Measurements from ENCODE around the gene MARK2. TPM values are rescaled to one million over a fixed set of nuclear protein-coding genes. Genes with fewer than 3 reads are reported as not detected.
"Not testable (repeated sequence)": the region's sequence is repeated elsewhere in the genome, so short reads cannot be mapped to it uniquely, and the experiment has no call there.

The MARK2 gene
- 14.8 TPM in 2 replicates for total RNA-seq (2014; rRNA removed; shearing (Covaris generic))

DNA sequence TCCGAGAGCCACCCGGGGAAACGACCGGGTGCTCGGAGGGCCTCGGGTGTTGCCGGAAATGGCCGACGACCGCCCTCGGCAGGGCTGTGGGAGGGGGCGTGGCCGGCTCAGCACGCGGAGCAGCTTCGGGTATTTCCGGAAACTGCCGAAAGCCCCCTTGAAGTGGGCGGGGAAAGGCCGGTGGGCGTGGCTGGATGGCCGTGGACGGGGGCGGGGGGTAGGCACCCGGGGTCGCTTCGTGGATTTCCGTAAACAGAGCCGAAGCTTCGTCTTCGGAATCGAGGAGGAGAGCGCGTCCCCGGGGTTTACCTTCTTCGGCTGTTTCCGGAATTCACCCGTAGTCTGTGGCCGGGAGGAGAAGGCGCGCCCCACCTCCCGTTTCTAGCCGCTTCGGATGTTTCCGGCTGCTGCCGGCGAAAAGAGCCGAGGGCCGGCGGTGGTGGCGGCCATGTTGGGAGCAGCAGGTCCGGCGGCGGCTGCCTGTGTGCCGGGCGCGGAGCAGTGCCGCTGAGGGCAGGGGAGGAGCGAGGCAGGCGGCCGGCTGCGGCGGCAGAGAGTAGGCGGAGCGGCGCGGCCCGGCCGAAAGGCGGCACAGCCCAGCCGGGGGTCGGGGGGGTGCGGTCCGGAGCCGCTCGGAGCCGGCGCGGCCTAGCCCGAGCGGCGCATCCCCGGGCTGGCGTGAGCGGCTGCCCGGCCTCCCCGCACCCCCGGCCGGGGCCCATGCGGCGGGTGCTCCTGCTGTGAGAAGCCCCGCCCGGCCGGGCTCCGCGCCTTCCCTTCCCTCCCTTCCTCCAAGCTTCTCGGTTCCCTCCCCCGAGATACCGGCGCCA, at the start of gene MARK2:
MARK2 (plus strand) TSS at position 433 of the 830 bp plus-strand sequence; CDS start at position 830, 397 bp downstream.
- DNase-seq (ENCODE audit: low spot score) = peak; percentile 93

DNA sequence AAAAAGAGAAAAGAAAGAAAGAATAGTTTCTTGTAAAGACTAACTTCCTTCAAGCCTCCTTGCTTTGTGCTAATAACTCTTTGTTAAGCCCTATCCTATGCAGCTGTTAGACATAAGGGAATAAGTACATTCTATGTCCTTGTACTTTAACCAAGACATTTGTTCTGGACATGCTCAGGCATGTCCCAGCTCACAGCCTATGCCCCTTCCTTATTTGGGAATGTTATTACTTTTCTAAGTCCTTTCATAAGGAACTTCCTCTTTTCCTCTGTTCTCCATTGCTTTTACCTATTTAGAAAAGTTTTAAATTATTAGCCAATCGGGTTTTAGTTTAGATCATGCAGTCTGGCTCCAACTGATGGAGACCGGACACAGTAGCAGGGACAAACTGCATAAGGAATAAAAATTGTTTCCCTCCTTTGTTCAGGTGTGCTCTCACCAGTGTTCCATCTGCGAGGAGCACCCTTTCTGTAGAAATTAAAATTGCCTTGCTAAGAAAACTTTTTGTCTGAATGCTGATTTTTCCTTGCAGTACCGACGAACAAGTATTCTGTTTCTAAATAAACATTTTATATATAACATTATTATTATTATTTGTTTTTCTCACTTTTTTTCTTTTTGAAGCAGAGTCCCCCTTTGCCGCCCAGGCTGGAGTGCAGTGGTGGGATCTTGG, 47.3 kb upstream of the MARK2 start:
- no peak for DNase-seq (ENCODE audit: low spot score)

DNA sequence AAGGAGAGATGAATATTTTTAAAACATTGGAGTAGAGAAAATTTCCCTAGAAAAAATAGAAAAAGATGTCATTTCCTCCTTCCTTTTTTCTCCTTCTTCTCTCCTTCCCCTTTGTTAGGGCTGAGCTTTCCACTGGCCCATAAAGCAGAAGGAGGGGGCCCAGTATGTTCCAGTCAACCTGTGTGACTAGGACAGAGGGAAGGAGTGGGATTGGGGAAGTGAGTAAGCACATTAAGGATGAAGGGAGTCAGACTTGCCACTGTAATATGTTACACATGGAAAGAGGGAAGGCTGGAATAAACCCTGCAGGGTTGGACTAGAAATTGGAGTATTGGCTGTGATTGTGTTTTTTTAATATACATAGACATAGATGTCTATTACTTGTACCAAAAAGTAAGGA, 45.7 kb upstream of the MARK2 start:
- DNase-seq (ENCODE audit: low spot score) = no peak

DNA sequence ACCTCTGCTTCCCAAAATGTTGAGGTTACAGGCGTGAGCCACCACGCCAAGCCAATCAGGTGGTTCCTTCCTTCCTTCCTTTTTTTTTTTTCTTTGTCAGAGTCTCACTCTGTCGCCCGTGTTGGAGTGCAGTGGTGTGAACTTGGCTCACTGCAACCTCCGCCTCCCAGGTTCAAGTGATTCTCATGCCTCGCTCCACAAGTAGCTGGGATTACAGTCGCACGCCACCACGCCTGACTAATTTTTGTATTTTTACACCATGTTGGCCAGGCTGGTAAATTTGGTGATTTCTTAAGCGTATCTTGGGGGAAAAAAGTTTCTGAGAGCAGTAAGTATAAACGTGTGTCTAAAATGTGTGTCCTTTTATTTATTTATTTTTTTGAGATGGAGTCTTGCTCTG, 43.8 kb upstream of the MARK2 start:
- DNase-seq (ENCODE audit: low spot score) = no peak

DNA sequence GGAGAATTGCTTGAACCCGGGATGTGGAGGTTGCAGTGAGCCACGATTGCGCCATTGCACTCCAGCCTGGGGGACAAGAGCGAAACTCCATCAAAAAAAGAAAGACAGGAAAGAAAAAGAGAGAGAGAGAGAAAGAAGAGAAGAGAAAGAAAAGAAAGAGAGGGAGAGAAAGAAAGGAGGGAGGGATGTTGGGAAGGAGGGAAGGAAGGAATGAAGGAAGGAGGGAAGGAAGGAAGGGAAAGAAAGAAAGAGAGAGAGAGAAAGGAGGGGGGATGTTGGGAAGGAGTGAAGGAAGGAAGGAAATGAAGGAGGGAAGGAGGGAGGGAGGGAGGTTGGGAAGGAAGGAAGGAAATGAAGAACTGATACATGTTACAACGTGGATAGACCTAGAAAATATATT, 38.0 kb upstream of the MARK2 start:
- DNase-seq (ENCODE audit: low spot score) = no peak

DNA sequence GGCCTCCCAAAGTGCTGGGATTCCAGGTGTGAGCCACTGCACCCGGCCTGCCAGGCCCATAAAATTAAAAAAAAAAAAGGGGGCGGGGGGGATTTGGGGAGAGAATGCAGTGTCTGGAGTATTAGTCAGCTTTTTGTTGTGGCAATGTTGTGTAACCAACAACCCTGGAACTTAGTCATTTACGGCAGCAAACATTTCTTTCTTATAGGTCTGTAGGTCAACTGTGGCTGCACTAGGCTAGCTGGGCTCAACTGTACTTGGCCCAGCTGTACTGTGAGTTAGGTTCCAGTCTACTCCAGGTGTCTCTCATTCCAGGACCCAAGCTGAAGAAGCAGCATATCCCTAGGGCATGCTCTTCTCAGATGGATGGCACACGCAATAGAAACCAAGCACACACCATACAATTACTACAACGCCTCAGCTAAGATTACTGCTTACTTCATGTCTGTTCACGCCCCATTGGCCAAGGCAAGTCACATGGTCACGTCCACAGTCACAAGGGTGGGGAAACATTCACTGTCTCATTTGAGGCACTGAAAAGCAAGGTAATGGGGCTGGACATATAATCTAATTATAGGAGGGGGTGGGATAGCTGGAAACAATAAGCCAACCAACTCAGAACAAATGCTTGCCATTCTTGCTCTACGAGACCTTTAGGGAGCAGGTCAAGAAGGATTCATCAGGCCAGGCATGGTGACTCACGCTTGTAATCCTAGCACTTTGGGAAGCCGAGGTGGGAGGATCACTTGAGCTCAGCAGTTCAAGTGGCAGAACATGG, 36.1 kb upstream of the MARK2 start:
- DNase-seq (ENCODE audit: low spot score) = peak; percentile 46

DNA sequence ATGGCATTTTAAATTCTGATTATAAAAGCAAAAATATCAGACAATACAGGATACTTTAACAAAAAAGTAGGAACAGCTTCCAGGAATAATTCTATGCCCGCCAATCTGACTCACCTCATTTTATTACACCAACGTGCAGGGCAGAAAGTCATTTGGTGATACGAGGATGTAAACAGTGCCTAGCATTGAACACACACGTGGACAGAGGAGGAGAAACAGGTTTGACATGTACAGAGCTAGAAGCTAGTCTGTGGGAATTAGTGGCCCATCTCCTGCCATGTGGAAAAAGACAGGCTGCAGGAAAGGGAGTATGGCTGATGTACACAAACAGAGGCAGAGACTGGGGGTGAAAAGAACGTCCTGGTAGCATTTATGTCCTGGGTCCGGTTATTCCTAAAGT, 34.7 kb upstream of the MARK2 start:
- DNase-seq (ENCODE audit: low spot score) = no peak

DNA sequence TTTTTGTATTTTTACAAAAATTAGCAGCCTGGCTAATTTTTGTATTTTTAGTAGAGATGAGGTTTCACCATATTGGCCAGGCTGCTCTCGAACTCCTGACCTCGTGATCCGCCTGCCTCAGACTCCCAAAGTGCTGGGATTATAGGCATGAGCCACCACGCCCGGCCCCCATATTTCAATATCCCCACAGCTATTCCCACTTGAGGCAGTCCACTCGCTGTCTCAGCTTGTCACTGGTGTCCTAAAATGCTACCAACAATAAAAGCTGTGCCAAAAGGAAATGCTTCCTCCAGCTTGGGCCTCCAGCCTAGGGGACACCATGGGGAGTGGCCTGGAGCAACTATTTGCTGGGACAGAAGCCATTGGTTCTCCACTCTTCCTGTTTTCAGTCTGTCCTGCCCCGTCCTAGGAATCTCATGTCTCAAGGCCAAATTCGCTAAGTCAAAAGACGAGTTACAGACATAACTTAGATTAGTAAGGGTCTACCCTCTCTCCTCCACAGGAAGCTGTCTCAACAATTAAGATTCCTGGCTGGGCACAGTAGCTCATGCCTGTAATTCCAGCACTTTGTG, 33.0 kb upstream of the MARK2 start:
- peak; percentile 21 for DNase-seq (ENCODE audit: low spot score)

DNA sequence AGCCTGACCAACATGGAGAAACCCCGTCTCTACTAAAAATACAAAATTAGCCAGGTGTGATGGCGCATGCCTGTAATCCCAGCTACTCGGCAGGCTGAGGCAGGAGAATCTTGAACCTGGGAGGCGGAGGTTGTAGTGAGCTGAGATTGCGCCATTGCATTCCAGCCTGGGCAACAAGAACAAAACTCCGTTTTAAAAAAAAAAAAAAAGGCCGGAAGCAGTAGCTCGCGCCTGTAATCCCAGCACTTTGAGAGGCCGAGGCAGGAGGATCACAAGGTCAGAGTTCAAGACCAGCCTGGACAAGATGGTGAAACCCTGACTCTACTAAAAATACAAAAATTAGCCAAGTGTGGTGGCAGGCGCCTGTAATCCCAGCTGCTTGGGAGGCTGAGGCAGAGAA, 28.5 kb upstream of the MARK2 start:
- not testable (repeated sequence) for DNase-seq (ENCODE audit: low spot score)

DNA sequence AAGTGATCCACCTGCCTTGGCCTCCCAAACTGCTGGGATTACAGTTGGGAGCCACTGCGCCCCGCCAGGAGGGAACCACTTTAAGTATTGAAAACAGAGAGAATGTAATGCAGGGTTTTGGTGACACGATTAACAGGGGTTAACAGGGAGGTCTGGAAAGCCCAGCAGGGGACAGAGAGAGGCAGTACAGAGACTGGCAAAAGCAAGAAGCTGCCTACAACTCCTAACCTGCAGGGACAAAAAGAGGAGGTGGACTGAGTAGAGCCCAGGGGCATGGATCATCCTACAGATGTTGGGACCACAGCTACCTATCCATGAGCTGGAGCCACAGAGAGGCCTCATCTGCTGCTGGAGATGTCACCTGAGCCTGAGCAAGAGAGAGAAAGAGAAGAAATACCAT, 27.4 kb upstream of the MARK2 start:
- DNase-seq (ENCODE audit: low spot score) = no peak

DNA sequence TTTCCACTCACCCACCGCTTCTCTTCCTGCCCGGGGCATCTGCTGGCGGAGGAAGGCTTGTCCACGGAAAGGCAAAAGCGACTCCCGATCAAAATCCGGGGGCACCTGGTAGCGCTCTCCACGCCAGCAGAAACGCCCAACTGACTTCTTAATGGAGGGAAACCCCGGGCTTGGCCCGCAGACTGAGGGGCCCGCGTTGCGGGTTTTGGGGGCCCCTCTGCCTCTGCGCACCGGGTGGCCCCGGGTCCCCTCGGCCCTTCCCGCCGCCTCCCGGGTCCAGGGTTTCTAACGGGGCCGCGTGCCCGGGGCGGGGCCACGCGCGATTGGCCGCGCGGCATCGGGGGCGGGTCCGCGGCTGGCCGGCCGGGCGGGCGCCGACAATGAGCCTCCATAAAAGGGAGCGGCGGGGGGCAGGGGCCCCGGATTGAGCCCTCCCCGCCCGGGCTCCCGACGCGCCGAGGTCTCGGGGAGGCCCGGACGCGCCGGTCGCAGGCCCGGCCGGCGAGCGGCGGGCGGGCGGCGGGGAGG, 25.8 kb upstream of the MARK2 start, which contains the start of gene SPINDOC:
SPINDOC (plus strand) TSS at position 422 of the 528 bp plus-strand sequence. CDS start 231 bp downstream, outside the sequence.
- peak; percentile 35 for DNase-seq (ENCODE audit: low spot score)

DNA sequence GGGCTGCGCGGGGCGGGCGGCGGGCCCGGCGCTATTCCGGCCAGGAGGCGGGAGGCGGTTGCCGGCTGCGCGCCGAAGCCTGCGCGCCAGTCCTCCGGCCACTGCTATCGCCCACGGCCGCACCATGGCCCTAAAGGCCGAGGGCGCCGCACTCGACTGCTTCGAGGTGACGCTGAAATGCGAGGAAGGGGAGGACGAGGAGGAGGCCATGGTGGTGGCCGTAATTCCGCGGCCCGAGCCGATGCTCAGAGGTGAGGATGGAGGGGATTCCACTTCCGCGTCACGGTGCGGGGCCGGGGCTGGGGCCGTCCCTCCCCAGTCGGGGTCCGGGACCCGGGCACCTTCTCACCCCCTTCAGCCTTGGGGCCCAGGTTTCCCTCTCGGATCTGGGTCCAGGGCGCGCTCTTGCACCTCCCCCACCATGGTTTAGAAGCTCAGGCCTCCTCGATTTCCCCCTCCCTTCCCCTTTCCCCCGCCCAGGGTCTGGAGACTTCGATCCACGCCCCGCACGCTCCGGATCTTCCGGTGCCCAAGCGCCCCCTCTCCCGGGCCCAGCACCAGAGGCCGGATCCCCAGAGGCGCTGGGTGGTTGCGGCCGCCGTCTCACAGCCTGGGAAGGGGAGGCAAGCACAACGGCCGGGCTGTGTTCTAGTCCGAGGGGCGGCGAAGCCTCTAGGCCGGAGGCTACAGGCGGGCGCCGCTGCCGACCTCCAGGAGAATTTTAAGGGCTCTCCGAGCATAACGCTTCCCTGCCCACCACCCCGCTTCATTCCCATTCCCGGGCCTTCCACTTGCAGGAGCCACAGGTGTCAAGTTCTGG, 25.1 kb upstream of the MARK2 start:
- peak; percentile 23 for DNase-seq (ENCODE audit: low spot score)

DNA sequence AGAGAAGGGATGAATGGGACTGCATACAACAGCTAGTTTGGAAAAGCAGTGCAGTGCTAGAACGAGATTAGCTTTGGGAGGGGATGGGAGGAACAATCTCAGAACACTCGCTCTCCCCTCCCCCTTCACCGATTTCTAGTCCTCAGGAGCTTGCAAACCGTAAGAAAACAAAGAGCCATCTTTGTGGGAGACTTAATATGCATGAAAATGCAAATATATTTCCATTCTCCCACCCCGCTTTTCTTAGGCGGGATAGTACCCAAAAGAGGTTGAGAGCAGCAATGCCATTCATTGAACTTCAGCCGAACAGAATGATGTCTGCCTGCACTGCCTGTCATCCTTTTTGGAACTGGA, 24.6 kb upstream of the MARK2 start:
- DNase-seq (ENCODE audit: low spot score) = no peak

DNA sequence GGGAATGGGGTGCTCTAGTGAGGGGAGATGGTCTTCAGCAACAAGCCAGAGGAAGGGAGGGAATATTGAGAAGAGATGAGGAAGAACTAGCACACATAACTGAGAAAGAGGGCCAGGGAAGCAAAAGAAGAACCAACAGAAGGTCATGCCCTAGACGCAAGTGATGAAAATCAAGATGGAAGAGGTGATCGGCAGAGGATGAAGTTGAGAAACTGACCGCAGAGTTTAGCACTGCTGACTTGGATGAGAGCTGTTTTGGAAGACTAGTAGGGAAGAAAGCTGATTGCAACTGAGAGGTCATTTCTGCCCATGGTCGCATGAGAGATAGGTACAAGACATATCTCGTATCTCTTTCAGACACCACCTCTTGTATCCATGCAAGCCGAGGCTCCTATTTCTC, 22.7 kb upstream of the MARK2 start:
- no peak for DNase-seq (ENCODE audit: low spot score)

DNA sequence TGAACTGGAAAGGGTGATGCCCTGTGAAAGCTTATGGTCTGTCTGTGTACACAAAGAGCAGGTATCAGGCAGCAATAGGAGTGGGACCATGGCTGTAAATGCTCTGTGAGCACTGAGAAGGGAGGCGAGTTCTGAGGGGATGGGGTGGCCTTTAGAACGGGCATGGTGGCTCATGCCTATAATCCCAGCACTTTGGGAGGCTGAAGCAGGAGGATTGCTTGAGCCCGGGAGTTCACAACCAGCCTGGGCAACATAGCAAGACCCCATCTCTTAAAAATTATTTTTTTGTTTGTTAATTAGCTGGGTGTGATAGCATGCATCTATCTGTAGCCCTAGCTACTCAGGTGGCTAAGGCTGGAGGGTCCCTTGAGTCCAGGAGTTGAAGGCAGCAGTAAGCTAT, 22.2 kb upstream of the MARK2 start:
- DNase-seq (ENCODE audit: low spot score) = no peak

DNA sequence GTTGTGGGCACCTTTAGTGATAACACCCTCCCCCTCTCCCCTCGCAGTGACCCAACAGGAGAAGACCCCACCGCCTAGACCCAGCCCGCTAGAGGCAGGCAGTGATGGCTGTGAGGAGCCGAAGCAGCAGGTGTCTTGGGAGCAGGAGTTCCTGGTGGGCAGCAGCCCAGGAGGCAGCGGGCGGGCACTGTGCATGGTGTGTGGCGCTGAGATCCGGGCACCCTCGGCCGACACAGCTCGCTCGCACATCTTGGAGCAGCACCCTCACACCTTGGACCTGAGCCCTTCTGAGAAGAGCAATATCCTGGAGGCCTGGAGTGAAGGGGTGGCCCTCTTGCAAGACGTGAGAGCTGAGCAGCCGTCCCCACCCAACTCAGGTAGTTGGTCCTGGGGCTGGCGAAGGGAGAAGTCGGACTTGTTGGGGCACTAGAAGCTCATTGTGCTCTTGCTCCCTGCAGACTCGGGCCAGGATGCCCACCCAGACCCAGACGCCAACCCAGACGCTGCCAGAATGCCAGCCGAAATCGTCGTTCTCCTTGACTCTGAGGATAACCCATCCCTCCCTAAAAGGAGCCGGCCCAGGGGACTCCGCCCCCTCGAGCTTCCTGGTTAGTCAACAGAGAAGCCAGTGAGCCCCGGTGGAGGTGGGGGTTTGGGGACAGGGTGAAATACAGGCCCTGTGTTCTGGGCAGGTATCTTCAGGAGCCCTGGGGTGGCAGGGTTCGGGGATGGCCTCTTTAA, 21.0 kb upstream of the MARK2 start:
- DNase-seq (ENCODE audit: low spot score) = no peak

DNA sequence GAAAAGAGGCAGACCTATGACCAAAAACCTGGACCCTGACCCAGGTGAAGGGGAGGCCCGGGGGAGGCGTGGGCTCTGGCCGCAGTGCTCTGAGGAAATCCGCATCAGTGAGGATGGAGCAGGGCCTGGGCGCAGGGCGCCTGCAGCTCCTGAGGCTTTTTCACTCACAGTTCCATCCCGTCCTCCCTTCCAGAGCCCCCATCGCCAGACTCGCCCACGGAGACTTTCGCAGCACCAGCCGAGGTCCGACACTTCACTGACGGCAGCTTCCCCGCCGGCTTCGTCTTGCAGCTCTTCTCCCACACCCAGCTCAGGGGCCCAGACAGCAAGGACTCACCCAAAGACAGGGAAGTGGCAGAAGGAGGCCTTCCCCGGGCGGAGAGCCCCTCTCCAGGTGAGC, 20.3 kb upstream of the MARK2 start:
- DNase-seq (ENCODE audit: low spot score) = no peak

DNA sequence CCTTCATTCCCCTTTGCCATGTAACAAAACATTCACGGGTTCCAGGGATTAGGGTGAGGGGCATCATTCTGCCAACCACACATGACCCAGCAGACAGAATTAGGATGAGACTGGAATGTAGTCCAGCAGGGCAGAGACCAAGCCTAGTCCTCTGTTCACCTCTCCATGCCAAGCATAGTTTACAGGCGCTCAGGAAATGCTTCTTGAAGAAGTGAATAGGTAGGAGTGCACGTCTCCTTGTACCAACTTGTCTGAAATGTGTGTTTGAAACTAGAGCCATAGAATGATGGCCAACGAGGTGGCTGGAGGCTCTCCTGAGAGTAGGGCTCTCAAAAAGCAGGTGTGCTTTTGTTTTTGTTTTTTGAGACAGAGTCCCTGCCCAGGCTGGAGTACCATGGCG, 17.5 kb upstream of the MARK2 start:
- no peak for DNase-seq (ENCODE audit: low spot score)

DNA sequence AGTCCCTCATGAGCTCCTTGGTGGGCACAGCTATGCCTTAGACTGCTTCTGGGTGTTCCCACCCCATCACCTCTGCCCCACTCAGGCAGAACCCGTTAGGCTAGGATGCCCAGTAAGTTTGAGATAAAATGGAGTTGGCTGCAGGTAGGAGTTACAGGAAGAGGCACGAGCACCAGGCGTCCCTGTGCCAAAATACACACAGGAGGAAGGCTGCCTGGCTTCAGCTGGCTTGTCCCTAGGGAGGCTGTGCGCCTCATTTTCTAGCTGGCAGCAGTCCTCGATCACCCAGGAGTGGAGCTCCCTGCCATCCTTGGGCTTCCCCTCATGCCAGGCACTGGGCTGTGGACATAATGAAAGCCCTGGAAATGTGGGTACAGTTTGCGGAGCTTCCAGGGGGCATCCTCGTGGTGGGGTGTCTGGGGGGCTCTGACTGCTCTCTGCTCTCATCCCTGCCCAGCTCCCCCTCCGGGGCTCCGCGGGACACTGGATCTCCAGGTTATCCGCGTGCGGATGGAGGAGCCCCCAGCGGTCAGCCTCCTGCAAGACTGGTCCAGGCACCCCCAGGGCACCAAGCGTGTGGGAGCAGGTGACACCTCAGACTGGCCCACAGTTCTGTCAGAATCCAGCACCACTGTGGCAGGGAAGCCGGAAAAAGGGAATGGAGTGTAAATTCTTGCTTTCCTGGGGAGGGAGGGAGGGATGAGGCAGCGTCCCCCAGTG, 12.3 kb upstream of the MARK2 start:
- no peak for DNase-seq (ENCODE audit: low spot score)
